ENCODE data around the gene CYB561D1. TPM values are rescaled to one million over a fixed set of nuclear protein-coding genes. Genes with fewer than 3 reads are reported as not detected.
A peak's percentile ranks its signal among the peaks of the same experiment; 100 is the strongest.

CYB561D1 gene
- total RNA-seq, 1 experiment from 2014 or later: 5.6 TPM

GRCh38 chr1:109546311-109547109 lies 52.6 kb downstream of the CYB561D1 start:
- peak; percentile 85 for DNase-seq (ENCODE audit: low read depth)

GRCh38 chr1:109547463-109548320 lies 53.8 kb downstream of the CYB561D1 start:
- no peak for DNase-seq (ENCODE audit: low read depth)

- DNase-seq (ENCODE audit: low read depth): peak; percentile 92
Observed at GRCh38 chr1:109548321-109549267, 54.7 kb downstream of the CYB561D1 start, which contains the start of gene GNAI3. Gene GNAI3, plus strand, starts transcription at chr1:109548615. Its CDS starts 106 bp downstream, at chr1:109548721.

Other genes starting within 250 kb of the CYB561D1 start
- 0.06 and 0.17 TPM in 2 replicates for gene CELSR2, start 244.6 kb upstream of the CYB561D1 start, total RNA-seq (2014; rRNA removed)
- gene PSRC1, start 210.9 kb upstream of the CYB561D1 start, total RNA-seq (2014; rRNA removed): 57.6 and 60.4 TPM in 2 replicates
- gene MYBPHL, start 187.1 kb upstream of the CYB561D1 start, total RNA-seq (2014; rRNA removed): 0.23 TPM in 1 of 2 replicates, not detected in the other
- 9.4 and 18.1 TPM in 2 replicates for gene SORT1, start 96.2 kb upstream of the CYB561D1 start, total RNA-seq (2014; rRNA removed)
- 46.8 and 47.8 TPM in 2 replicates for gene PSMA5, start 67.6 kb upstream of the CYB561D1 start, total RNA-seq (2014; rRNA removed)
- gene SYPL2, start 27.5 kb upstream of the CYB561D1 start, total RNA-seq (2014; rRNA removed): 0.06 and 0.34 TPM in 2 replicates
- 6.2 and 6.4 TPM in 2 replicates for gene ATXN7L2, start 10.2 kb upstream of the CYB561D1 start, total RNA-seq (2014; rRNA removed)
- 0.13 and 0.29 TPM in 2 replicates for gene AMIGO1, start 15.6 kb downstream of the CYB561D1 start, total RNA-seq (2014; rRNA removed)
- gene GPR61, start 45.8 kb downstream of the CYB561D1 start, total RNA-seq (2014; rRNA removed): not detected in 2 replicates
- gene GNAI3, start 54.5 kb downstream of the CYB561D1 start, total RNA-seq (2014; rRNA removed): 10.6 and 10.8 TPM in 2 replicates
- not detected in 2 replicates for gene GNAT2, start 125.5 kb downstream of the CYB561D1 start, total RNA-seq (2014; rRNA removed)
- 44.0 and 60.0 TPM in 2 replicates for gene AMPD2, start 125.7 kb downstream of the CYB561D1 start, total RNA-seq (2014; rRNA removed)
- 4.2 and 10.5 TPM in 2 replicates for gene GSTM4, start 162.0 kb downstream of the CYB561D1 start, total RNA-seq (2014; rRNA removed)
- gene GSTM2, start 174.0 kb downstream of the CYB561D1 start, total RNA-seq (2014; rRNA removed): 16.2 and 18.4 TPM in 2 replicates
- gene GSTM1, start 193.7 kb downstream of the CYB561D1 start, total RNA-seq (2014; rRNA removed): 1.1 and 1.2 TPM in 2 replicates
- not detected in 2 replicates for gene GSTM5, start 218.2 kb downstream of the CYB561D1 start, total RNA-seq (2014; rRNA removed)
- gene GSTM3, start 246.9 kb downstream of the CYB561D1 start, total RNA-seq (2014; rRNA removed): 13.2 and 16.3 TPM in 2 replicates